DND-41 (cell line): ENCODE data around the gene CTRL.

Experiments used
- EZH2 ChIP-seq: IDR thresholded peaks from 3 replicates; pipeline ENCODE4 v1.6.1; 2012; ENCODE audit warnings: borderline replicate concordance, low read depth, mild to moderate bottlenecking, moderate library complexity, low read length, inconsistent platforms; ENCODE audit not compliant: severe bottlenecking
- TF ChIP-seq, protein P1 (sequence below): IDR thresholded peaks from 2 replicates; pipeline ENCODE4 v1.5.1; 2012; ENCODE audit warnings: borderline replicate concordance, low read length, moderate library complexity, mild to moderate bottlenecking; ENCODE audit not compliant: poor library complexity, severe bottlenecking; ENCODE audit errors: extremely low read depth

DNA sequence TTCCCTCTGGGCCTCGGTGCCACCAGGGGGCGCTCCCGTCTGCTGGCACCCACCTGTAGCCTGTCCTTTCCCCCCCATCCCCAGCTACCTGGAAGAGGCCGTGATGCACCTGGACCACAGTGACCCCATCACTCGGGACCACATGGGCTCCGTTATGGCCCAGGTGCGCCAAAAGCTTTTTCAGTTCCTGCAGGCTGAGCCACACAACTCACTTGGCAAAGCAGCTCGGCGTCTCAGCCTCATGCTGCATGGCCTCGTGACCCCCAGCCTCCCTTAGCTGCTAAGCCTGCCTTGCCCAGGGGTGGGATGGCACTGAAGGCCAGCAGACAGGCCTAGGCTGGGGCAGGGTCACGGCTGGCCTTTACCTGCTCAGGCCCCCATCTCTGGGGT lies 47.8 kb downstream of the CTRL start:
- TF ChIP-seq, protein P1, sequence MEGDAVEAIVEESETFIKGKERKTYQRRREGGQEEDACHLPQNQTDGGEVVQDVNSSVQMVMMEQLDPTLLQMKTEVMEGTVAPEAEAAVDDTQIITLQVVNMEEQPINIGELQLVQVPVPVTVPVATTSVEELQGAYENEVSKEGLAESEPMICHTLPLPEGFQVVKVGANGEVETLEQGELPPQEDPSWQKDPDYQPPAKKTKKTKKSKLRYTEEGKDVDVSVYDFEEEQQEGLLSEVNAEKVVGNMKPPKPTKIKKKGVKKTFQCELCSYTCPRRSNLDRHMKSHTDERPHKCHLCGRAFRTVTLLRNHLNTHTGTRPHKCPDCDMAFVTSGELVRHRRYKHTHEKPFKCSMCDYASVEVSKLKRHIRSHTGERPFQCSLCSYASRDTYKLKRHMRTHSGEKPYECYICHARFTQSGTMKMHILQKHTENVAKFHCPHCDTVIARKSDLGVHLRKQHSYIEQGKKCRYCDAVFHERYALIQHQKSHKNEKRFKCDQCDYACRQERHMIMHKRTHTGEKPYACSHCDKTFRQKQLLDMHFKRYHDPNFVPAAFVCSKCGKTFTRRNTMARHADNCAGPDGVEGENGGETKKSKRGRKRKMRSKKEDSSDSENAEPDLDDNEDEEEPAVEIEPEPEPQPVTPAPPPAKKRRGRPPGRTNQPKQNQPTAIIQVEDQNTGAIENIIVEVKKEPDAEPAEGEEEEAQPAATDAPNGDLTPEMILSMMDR, result peak; percentile 91
- TF ChIP-seq EZH2, result no peak
